Stimulated activated CD4-positive, alpha-beta T cell treated with anti-CD3 and anti-CD28 coated beads, Interleukin-12 subunit alpha, Interleukin-12 subunit beta, amount 100 ng/mL, for 4 hours (primary cell): ENCODE data around the gene HAS3.
"Not testable (repeated sequence)": the region's sequence is repeated elsewhere in the genome, so short reads cannot be mapped to it uniquely, and the experiment has no call there.

Experiments used
- DNase-seq: peaks from one replicate; pipeline ENCODE4 v3.0.0-alpha.2; 2020

The HAS3 gene

DNA sequence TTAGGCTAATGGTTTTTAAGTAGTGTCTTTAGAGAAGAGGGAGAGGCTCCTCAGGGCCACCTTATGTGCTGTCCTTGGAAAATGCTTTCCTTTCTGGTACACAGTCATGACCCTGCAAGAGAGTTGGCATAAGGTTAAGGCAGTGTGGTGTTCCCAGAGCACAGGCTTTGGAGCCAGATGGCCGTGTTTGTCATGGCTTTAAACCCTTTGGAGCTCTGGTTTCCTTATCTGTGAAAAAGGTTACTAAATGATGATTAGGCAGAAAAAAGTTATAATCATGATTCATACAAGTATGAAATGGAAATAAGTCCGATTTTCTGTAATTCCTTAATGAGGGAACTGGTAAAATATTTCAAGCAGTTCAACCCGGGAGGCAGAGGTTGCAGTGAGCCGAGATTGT, 40.2 kb downstream of the HAS3 start:
- DNase-seq, result no peak

DNA sequence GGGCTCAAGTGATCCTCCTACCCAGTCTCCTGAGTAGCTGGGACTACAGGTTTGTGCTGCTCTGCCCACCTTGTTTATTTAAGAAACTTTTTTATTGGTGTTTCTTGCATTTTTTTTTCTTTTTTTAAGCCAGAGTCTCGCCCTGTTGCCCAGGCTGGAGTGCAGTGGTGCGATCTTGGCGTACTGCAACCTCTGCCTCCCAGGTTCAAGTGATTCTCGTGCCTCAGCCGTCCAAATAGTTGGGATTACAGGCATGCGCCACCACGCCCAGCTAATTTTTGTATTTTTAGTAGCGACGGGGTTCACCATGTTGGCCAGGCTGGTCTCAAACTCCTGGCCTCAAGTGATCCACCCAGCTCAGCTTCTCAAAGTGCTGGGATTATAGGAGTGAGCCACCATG, 44.2 kb downstream of the HAS3 start:
- not testable (repeated sequence) for DNase-seq

DNA sequence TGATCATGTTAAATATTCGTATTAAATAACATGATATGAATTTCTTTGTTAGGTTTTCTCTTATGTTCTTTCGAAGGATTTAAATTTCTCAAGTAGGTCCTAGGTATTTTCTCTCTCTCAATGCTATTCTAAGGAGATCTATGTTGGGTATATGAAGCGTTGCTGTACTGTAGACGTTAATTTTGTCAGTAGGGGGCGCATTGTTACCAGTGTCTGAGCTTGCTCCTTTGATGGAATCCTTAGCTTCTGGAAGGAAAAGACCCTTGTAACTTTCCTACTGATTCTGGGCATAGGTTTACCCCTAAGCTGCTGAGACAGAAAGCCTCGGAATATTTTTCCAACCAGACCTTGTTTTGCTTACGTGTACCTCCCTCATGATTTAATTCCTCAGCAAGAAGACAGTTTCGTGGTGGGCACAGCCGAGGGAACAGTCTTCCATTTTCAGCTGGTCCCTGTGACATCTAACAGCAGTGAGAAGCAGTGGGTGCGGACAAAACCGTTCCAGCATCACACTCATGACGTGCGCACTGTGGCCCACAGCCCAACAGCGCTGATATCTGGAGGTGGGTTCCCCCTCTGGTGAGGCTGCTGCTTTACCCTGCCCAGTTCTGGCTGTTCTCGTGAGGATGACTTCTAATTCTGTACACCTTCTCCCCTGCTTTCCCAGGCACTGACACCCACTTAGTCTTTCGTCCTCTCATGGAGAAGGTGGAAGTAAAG, 44.9 kb downstream of the HAS3 start:
- peak; percentile 12 for DNase-seq

DNA sequence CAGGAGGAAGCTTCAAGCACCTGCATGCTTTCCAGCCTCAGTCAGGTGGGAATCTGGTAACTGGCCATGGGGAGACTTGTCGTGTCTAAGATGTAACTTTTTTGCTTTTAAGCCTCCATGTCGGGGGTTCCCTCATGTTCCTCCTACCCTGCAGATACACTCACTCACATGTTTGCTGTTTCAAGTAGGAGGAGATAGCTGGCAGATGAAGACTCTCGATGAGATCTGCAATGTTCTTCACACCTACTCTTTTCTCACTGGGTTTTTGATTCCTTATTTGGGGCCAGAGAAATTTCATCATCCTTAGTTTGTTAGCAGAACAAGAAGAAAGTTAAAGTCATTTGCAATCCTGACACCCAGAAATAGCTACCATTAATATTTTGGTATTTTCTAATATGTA, 51.7 kb downstream of the HAS3 start:
- no peak for DNase-seq

DNA sequence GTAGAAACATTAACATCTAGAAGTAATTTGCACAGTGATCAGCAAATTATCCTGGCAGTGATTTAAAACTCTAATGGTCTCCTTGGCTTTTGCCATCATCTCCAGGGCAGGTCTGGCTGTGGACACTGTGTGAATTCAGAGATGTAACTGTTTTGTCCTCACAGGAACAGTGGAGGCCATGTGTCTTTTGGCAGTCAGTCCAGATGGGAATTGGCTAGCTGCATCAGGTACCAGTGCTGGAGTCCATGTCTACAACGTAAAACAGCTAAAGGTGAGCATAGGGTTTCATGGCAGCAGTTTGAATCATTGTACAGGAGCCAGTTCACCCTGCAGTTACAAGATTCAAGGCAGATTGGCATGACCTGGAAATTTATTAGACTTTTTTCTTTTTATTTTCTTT, 54.7 kb downstream of the HAS3 start:
- no peak for DNase-seq

DNA sequence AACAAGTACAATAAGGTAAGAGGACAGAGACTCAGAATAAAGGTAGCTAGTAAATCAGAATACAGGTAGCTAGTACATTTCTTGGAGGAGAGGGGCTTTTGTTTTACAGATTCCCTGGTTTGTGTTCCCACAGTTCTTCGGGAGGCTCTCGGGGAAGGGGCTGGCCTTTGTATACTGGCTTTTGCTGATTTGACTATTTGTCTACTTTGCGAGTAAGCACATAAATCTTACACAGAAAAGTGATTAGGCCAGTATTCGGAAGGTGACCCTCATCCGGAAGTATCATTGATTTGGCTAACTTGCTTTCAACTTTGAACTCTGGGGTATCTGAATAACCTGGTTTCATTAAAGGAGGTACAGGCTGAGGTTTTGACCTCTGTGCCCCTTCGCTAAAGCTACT, 60.1 kb downstream of the HAS3 start:
- DNase-seq, result no peak

DNA sequence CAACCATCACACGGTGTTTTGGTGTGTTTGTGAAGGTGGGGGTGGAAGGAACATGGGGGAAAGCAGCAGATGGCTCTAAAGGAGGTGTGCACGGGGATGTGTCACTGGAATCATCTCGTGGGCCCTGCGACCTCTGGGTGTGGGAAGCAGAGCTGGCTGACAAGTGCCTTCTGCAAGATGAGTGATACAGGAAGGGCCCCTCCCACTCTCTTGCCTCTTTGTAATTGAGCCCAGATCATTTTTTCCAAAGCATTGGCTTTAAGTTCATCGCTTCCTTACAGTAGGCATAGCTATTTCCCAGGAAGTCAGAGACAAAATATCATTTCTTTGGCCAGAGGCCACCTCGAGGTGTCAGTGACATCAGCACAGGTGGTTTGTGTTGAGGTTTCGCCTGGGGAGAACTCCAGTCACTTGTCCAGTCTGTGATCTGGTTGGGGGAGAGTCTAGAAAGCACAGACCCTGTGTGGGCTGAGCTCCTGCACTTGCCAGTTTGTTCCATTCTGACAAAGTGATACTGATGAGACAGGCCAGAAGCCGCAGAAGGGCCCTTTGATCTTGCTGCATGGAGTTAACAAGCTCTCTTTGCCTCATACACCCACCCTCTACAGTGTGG, 60.9 kb downstream of the HAS3 start:
- DNase-seq, result peak; percentile 67

DNA sequence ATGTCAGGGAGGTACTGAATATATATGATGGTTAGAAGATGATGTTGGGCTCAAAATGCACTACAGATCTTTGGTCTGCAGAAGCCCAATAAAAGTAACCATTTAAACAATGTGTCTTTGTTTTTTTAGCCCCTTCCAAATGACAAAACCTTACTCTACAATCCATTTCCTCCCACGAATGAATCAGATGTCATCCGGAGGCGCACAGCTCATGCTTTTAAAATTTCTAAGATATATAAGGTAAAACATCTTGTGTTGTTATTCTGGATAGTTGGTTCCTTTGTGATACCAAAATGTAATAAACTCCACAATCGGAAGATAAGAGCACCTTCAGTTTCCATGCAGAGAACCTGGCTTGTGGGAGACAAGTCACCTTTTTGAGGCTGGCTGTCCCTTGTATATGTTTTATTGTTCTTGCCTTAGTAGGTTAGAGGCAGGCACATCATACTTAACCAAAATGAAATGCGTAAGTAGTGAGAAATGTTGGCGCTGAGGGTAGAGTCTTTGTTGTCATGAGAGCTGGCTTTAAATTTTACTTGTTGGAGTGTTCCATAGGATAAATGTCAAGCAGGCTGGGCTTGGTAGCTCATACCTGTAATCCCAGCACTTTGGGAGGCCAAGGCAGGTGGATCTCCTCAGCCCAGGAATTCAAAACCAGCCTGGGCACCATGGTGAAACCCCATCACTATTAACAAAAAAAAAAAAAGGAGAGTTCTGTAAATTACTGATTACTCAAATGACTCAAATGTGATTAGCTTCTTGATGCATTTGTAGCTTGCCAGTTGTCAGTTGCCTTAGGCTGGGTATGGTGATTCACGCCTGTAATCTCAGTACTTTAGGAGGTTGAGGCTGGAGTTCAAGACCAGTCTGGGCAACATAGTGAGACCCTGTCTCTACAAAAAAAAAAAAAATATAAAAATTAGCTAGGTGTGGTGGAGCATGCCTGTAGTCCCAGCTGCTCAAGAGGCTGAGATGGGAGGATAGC, 61.8 kb downstream of the HAS3 start:
- DNase-seq, result no peak
